GM19452 (cell line): Measurements from ENCODE around the gene CERKL.
"Not testable (repeated sequence)": the region's sequence is repeated elsewhere in the genome, so short reads cannot be mapped to it uniquely, and the experiment has no call there.

Source experiments
- ATAC-seq: cut with Tn5 transposase; IDR thresholded peaks from one replicate; pipeline ENCODE4 v1.9.1; 2021; ENCODE audit not compliant: unreplicated experiment

CERKL gene

GRCh38 chr2:181656450-181657291 lies at the start of gene CERKL:
CERKL (minus strand) TSS chr2:181657105; CDS start chr2:181657006, 99 bp downstream.
- ATAC-seq, result peak; percentile 95

GRCh38 chr2:181702519-181702918 lies 45.6 kb upstream of the CERKL start:
- ATAC-seq, result not testable (repeated sequence)

GRCh38 chr2:181698223-181698622 lies 41.3 kb upstream of the CERKL start:
- no peak for ATAC-seq

GRCh38 chr2:181697571-181697970 lies 40.7 kb upstream of the CERKL start:
- ATAC-seq, result no peak

- no peak for ATAC-seq
Measured at GRCh38 chr2:181697126-181697525, 40.2 kb upstream of the CERKL start.

GRCh38 chr2:181694271-181694670 lies 37.4 kb upstream of the CERKL start:
- no peak for ATAC-seq

- no peak for ATAC-seq
Measured at GRCh38 chr2:181690860-181691259, 34.0 kb upstream of the CERKL start.

GRCh38 chr2:181686576-181687185 lies 29.8 kb upstream of the CERKL start:
- no peak for ATAC-seq

GRCh38 chr2:181685150-181685688 lies 28.3 kb upstream of the CERKL start:
- no peak for ATAC-seq

GRCh38 chr2:181684454-181685149 lies 27.7 kb upstream of the CERKL start:
- ATAC-seq, result no peak

GRCh38 chr2:181683518-181684453 lies 26.9 kb upstream of the CERKL start:
- ATAC-seq, result no peak

GRCh38 chr2:181682795-181683517 lies 26.1 kb upstream of the CERKL start:
- no peak for ATAC-seq

GRCh38 chr2:181682026-181682789 lies 25.3 kb upstream of the CERKL start:
- ATAC-seq, result no peak

- ATAC-seq, result no peak
Measured at GRCh38 chr2:181680937-181681811, 24.3 kb upstream of the CERKL start.

GRCh38 chr2:181680055-181680936 lies 23.4 kb upstream of the CERKL start, which contains the start of gene NEUROD1:
NEUROD1 (minus strand) TSS chr2:181680517; CDS start chr2:181678860, 1,657 bp downstream.
- no peak for ATAC-seq

GRCh38 chr2:181679544-181679979 lies 22.7 kb upstream of the CERKL start:
- ATAC-seq, result no peak
